PC-3 (cell line): Measurements from ENCODE around the gene PHTF2.

Experiments used
- EZH2 ChIP-seq: fragments of 300-600 bp; sonication (generic); IDR thresholded peaks from one replicate; pipeline ENCODE4 v1.6.1; 2017; ENCODE audit warnings: antibody characterized with exemption, mild to moderate bottlenecking, low read length; ENCODE audit not compliant: unreplicated experiment
- EZH2phosphoT487 ChIP-seq: fragments of 300-600 bp; sonication (generic); IDR thresholded peaks from 2 replicates; pipeline ENCODE4 v1.6.1; 2018; ENCODE audit warnings: mild to moderate bottlenecking, antibody characterized with exemption, low read length, borderline replicate concordance
- TF ChIP-seq, protein P1 (sequence below): fragments of 300-600 bp; sonication (generic); conservative IDR thresholded peaks from 2 replicates; pipeline ENCODE4 v1.5.1; 2017; ENCODE audit warnings: antibody characterized with exemption, low read depth, mild to moderate bottlenecking, low read length

DNA sequence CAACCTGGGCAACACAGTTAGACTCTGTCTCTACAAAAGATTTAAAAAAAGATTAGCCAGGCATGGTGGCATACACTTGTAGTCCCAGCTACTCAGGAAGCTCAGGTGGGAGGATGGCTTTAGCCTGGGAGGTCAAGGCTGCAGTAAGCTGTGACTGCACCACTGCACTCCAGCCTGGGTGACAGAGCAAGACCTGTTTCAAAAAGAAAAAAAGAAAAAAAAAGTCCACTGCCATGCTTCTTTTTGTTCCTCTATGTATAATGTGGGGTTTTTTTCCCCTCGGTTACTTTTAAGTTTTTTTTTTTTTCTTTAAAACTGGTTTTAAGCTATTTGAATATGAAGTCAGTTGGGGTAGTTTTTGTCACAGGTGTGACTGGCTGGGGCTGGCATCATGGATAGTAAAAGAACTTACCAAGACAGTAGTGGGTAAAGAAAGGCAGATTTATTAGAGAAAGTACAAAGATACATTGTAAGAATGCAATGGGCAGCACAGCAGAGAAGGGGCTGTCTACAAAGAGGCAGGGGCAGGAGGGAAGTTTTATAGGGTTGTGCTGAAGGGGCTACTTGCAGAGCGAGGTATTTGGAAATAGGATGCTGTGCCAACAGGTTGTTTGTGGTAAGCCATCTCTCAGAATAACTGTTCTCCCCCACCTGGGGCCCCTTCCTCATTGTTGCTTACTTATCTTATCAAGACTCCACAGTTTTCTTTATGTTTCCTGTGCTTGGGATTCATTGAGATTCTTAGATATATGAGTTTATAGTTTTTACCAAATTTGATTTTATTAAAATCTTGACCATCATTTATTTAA, 177.3 kb downstream of the PHTF2 start:
- TF ChIP-seq, protein P1, sequence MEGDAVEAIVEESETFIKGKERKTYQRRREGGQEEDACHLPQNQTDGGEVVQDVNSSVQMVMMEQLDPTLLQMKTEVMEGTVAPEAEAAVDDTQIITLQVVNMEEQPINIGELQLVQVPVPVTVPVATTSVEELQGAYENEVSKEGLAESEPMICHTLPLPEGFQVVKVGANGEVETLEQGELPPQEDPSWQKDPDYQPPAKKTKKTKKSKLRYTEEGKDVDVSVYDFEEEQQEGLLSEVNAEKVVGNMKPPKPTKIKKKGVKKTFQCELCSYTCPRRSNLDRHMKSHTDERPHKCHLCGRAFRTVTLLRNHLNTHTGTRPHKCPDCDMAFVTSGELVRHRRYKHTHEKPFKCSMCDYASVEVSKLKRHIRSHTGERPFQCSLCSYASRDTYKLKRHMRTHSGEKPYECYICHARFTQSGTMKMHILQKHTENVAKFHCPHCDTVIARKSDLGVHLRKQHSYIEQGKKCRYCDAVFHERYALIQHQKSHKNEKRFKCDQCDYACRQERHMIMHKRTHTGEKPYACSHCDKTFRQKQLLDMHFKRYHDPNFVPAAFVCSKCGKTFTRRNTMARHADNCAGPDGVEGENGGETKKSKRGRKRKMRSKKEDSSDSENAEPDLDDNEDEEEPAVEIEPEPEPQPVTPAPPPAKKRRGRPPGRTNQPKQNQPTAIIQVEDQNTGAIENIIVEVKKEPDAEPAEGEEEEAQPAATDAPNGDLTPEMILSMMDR: no peak
- TF ChIP-seq EZH2 (no peak), EZH2phosphoT487 (no peak)
